IgD-negative memory B cell (primary cell): ENCODE results near the gene CIAO1. TPM values are rescaled to one million over a fixed set of nuclear protein-coding genes. Genes with fewer than 3 reads are reported as not detected.
A peak's percentile ranks its signal among the peaks of the same experiment; 100 is the strongest.
"Not testable (repeated sequence)": the region's sequence is repeated elsewhere in the genome, so short reads cannot be mapped to it uniquely, and the experiment has no call there.

Source experiments
- H3K27ac Mint-ChIP-seq, 3 donors: one replicate each; pipeline ENCODE4 v1.8.0; 2020 to 2022; ENCODE audit warnings: mild to moderate bottlenecking in 3 of 3, mixed read lengths in 3 of 3, moderate library complexity in 1 of 3
- H3K27me3 Mint-ChIP-seq: one replicate; pipeline ENCODE4 v1.8.0; 2021; ENCODE audit warnings: mixed read lengths
- H3K36me3 Mint-ChIP-seq: one replicate; pipeline ENCODE4 v1.8.0; 2020; ENCODE audit warnings: mild to moderate bottlenecking, mixed read lengths
- H3K4me1 Mint-ChIP-seq, 3 donors: one replicate each; pipeline ENCODE4 v1.8.0; 2020 to 2022; ENCODE audit warnings: mixed read lengths in 3 of 3, mild to moderate bottlenecking in 1 of 3
- H3K4me3 Mint-ChIP-seq, 4 donors: one replicate each; pipeline ENCODE4 v1.8.0; 2020 to 2022; ENCODE audit warnings: mild to moderate bottlenecking in 4 of 4, mixed read lengths in 4 of 4, moderate library complexity in 3 of 4
- H3K9me3 Mint-ChIP-seq, 3 donors: one replicate each; pipeline ENCODE4 v1.8.0; 2020 to 2021; ENCODE audit warnings: mixed read lengths in 3 of 3, mild to moderate bottlenecking in 1 of 3
- polyA plus RNA-seq: library from polyadenylated mRNA; unstranded; fragments of 300-500 nt; fragmentation: Illumina TruSeq; gene quantifications from one replicate; pipeline ENCODE4 v1.2.3, GENCODE V29; 2021

The CIAO1 gene
- polyA plus RNA-seq, 1 donor from 2014 or later, result 83.5 TPM

- Mint-ChIP-seq H3K27me3 (no peaks in the 10 kb centered on the region), H3K4me1 (peaks cover 0 to 1% (median 0%) of the 10 kb centered on the region in 3 donors), H3K36me3 (peaks cover 7% of the 10 kb centered on the region), H3K27ac (no peak overlapping the region), H3K4me3 (no peak overlapping the region), H3K9me3 (no peaks in the 10 kb centered on the region)
Measured at GRCh38 chr2:96276787-96277499, 10.9 kb downstream of the CIAO1 start.

GRCh38 chr2:96287273-96287856 is 21.3 kb downstream of the CIAO1 start:
- Mint-ChIP-seq H3K27me3 (no peaks in the 10 kb centered on the region), H3K9me3 (no peaks in the 10 kb centered on the region), H3K4me1 (no peaks in the 10 kb centered on the region), H3K4me3 (no peak overlapping the region), H3K36me3 (no peaks in the 10 kb centered on the region), H3K27ac (peak overlapping the region in 2 of 3 donors; percentile 76 to 93)

DNA sequence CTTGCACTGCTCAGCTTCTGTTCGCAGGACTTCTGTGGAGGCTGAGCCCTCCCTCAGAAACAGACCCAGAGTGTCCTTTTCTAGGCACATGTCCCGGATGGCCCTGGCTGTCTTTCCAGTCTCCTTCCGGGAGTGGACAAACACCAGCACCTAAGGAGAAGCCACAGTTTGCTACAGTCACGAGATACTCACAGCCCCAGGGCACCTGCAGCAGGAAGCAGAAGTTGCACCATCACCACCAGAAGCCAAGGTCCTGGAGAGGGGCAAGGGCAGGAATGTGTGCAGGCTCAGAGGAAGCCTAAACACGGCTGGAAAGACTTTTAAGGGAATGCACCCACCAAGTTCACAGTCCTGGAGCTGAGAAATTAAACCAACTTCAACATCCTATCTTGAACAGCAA is 25.7 kb downstream of the CIAO1 start:
- H3K4me1 Mint-ChIP-seq, result peaks cover 0 to 3% (median 0%) of the 10 kb centered on the region in 3 donors
- no peaks in the 10 kb centered on the region for H3K9me3 Mint-ChIP-seq
- no peaks in the 10 kb centered on the region for H3K36me3 Mint-ChIP-seq
- H3K27me3 Mint-ChIP-seq, result no peaks in the 10 kb centered on the region
- no peak overlapping the region for H3K4me3 Mint-ChIP-seq
- H3K27ac Mint-ChIP-seq, result no peak overlapping the region

- H3K9me3 Mint-ChIP-seq, H3K4me3 Mint-ChIP-seq, H3K36me3 Mint-ChIP-seq, H3K27ac Mint-ChIP-seq, H3K27me3 Mint-ChIP-seq, H3K4me1 Mint-ChIP-seq: not testable (repeated sequence)
Measured at GRCh38 chr2:96294271-96294670, 28.2 kb downstream of the CIAO1 start.

- Mint-ChIP-seq H3K27me3 (no peaks in the 10 kb centered on the region), H3K9me3 (no peaks in the 10 kb centered on the region), H3K36me3 (peaks cover 7% of the 10 kb centered on the region), H3K4me1 (peaks cover 8 to 11% (median 11%) of the 10 kb centered on the region in 3 donors), H3K27ac (no peak overlapping the region), H3K4me3 (no peak overlapping the region)
Measured at GRCh38 chr2:96296925-96297324, 30.9 kb downstream of the CIAO1 start.

DNA sequence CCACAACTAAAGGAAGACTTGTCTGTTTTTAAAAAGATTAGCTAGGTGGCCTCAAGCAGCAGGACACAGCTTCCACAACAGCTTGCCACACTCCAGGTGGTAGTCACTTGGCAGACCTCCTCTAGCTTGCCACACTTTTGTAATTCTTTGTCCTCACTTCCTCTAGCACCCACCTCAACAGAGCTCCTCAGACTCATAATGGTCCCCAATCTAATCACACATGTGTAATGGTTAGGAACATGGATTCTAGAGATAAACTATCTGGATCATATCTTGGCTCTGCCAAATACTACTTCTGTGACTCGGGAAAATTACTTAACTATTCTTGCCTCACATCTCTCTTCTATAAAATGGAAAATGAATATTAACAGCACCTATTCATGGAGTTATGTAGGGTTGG is 35.8 kb downstream of the CIAO1 start:
- Mint-ChIP-seq H3K4me3 (peak overlapping the region in 1 of 4 donors; percentile 95), H3K4me1 (peaks cover 30 to 36% (median 35%) of the 10 kb centered on the region in 3 donors), H3K9me3 (no peaks in the 10 kb centered on the region), H3K36me3 (peaks cover 9% of the 10 kb centered on the region), H3K27ac (peak overlapping the region in 1 of 3 donors; percentile 64), H3K27me3 (no peaks in the 10 kb centered on the region)

DNA sequence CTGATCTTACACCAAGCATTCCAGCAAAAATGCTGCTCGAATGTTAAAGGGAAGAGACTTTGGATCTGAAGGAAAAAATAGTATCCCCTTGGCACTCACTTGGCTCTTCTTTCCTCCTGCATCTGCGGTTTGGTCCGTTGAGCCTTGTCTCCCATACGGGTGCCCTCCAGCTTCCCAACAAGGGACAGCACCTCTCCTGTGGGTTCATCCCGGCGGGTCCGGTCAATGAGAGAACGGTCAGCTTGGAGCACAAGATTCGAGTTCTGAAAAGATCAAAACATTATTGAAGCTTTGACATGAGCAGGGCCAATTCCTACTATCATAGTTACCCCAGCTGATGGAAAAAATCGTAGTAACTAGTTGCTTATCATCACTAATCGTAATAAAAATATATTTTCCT is 38.6 kb downstream of the CIAO1 start:
- no peaks in the 10 kb centered on the region for H3K9me3 Mint-ChIP-seq
- peak overlapping the region; percentile 92 to 100 (median 99) for H3K27ac Mint-ChIP-seq
- H3K4me3 Mint-ChIP-seq, result peak overlapping the region; percentile 95 to 100 (median 99)
- peaks cover 28 to 36% (median 35%) of the 10 kb centered on the region in 3 donors for H3K4me1 Mint-ChIP-seq
- no peaks in the 10 kb centered on the region for H3K27me3 Mint-ChIP-seq
- peaks cover 6% of the 10 kb centered on the region for H3K36me3 Mint-ChIP-seq

DNA sequence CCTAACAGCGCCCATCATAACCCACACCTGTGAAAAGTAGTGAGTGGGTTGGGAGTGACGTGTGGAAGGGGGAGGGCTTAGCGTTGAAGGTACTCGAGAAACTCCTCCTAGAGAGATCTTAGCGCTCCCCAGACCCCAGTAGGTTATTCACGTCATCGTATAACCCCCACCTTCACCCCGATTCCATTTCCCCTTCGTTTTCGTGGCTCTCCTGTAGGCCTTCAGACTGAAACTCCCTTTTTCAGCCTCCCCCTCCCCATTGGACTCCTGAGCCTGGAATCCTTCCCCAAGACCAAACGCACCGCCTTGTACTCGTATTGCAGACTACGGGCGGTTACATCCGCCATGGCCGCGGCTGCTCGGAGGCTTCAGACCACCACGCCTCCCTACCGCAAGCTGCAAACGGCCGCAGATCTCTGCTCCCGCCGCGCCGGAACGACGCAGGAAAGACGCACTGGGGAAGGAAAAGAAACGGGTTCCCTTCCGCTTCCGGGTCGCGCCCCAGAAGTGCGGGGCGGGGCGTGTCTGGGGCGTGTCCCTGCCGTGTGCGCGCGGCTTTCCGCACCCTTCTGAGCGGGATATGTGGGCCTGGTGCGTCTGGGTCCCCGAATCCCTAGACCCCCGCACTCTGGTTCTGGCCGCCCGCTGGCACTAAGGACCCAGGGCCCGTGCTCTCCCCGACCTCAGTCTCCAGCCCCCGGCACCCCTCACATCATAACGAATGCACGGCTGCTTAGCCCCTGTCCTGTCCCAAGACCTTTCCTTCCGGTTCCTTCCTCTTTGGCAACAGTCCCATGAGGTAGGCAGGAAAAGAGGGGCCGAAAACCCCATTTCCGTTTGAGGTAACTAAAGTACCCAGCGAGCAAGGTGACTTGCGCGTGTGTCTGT is 39.3 kb downstream of the CIAO1 start, which contains the start of gene SNRNP200:
Gene SNRNP200, minus strand, starts transcription at position 456 of the 888 bp plus-strand sequence. Its CDS starts 109 bp downstream, at position 347.
- Mint-ChIP-seq H3K27me3 (no peaks in the 10 kb centered on the region), H3K4me1 (peaks cover 28 to 36% (median 35%) of the 10 kb centered on the region in 3 donors), H3K9me3 (no peaks in the 10 kb centered on the region), H3K36me3 (peaks cover 6% of the 10 kb centered on the region), H3K4me3 (peak within 1 kb of the TSS; percentile 95 to 100 (median 99)), H3K27ac (peak within 1 kb of the TSS; percentile 92 to 100 (median 99))

DNA sequence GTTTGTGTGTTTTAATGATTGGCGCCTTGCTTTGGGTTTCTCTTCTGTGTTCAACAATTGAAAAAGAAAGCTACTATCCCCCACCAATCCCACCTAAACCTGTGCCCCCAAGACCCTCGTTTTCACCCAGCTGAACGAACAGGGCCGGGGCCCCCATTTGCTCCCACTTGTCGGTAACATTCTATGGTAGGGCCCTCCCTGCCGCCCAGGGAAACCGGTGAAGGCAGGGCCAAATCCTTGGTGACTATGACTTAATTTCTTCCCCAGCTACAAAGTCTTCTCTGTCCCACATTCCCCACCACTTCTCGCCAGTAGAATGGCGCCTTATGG is 39.9 kb downstream of the CIAO1 start:
- H3K36me3 Mint-ChIP-seq, result peaks cover 6% of the 10 kb centered on the region

DNA sequence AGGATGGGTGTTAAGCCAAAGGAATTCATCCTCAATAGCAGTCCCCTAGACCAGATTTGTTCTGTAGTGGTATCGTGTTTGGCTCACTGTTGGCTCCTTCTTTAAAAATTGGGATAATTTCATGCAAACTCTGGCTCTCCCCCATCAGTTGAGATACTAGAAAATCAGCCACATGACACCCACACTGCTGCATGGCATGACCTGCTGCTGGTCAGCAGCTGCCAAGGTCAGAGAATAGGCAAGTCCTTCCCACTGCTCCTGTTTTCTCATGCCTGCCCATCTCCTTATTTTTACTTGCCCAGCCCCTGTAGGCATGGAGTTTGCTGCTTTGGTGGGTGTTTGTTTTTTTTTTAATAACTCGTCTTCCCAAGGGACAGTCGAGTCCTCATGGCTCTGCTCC is 40.3 kb downstream of the CIAO1 start:
- Mint-ChIP-seq H3K9me3 (no peaks in the 10 kb centered on the region), H3K27ac (peak overlapping the region; percentile 92 to 100 (median 99)), H3K4me1 (peaks cover 28 to 31% (median 29%) of the 10 kb centered on the region in 3 donors), H3K4me3 (peak overlapping the region; percentile 95 to 100 (median 99)), H3K27me3 (no peaks in the 10 kb centered on the region), H3K36me3 (peaks cover 5% of the 10 kb centered on the region)

More for the DNA sequence above, 39.9 kb downstream of the CIAO1 start:
- no peaks in the 10 kb centered on the region for H3K9me3 Mint-ChIP-seq
- no peaks in the 10 kb centered on the region for H3K27me3 Mint-ChIP-seq
- H3K4me1 Mint-ChIP-seq, result peaks cover 28 to 33% (median 33%) of the 10 kb centered on the region in 3 donors
- peak overlapping the region; percentile 95 to 100 (median 99) for H3K4me3 Mint-ChIP-seq
- peak overlapping the region; percentile 92 to 100 (median 99) for H3K27ac Mint-ChIP-seq

DNA sequence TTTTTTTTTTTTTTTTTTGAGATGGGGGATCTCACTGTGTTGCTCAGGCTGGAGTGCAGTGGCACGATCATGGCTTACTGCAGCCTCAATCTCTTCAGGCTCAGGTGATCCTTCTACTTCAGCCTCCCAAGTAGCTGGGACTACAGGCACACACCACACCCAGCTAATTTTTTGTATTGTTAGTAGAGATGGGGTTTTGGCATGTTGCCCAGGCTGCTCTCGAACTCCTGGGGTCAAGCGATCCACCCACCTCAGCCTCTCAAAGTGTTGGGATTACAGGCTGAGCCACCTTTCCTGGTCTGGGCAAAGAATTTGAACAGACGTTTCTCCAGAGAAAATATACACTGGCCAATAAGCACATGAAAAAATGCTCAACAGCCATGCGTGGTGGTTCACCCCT is 42.2 kb downstream of the CIAO1 start:
- peaks cover 4% of the 10 kb centered on the region for H3K36me3 Mint-ChIP-seq
- no peaks in the 10 kb centered on the region for H3K27me3 Mint-ChIP-seq
- H3K4me1 Mint-ChIP-seq, result peaks cover 17 to 19% (median 18%) of the 10 kb centered on the region in 3 donors
- H3K27ac Mint-ChIP-seq, result no peak overlapping the region
- H3K4me3 Mint-ChIP-seq, result no peak overlapping the region
- H3K9me3 Mint-ChIP-seq, result no peaks in the 10 kb centered on the region

GRCh38 chr2:96315005-96315399 is 49.0 kb downstream of the CIAO1 start:
- Mint-ChIP-seq H3K27me3 (no peaks in the 10 kb centered on the region), H3K36me3 (no peaks in the 10 kb centered on the region), H3K4me1 (peaks cover 23 to 30% (median 24%) of the 10 kb centered on the region in 3 donors), H3K4me3 (peak overlapping the region in 1 of 4 donors; percentile 50), H3K9me3 (no peaks in the 10 kb centered on the region), H3K27ac (peak overlapping the region in 1 of 3 donors; percentile 90)

DNA sequence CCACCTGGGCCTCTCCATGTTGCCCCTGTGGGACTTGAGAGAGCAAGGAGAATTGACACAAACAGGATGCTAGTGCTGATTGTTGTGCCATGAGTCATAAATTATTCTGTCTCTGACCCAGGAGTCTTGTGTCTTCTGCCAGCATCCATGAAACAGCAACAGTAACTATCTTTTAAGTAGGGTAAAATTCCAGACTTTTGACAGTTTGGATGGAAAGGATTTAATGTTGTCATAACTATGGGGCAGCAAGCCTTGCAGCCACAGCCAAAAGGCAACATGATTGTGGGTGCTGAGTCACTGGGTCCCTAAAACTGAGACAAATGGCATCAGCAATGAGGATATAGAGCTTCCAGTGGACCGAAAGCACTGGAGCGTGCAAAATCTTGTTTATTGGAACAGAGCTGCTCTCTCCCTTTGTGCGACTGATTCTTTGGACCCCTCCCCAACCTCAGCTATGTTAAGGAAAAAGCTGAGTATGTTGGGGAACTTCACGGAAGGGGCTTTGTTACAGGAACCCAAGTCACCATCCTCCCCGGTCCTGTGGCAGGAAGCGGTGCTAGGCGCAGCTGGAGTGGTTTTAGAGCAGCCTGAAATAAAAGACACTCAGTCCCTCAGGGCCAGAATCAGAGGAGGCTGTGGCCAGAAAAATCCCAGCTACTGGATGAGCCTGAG is 49.5 kb downstream of the CIAO1 start:
- Mint-ChIP-seq H3K9me3 (no peaks in the 10 kb centered on the region), H3K27ac (peak overlapping the region; percentile 39 to 90 (median 53)), H3K4me1 (peaks cover 28 to 34% (median 28%) of the 10 kb centered on the region in 3 donors), H3K4me3 (peak overlapping the region in 3 of 4 donors; percentile 23 to 79 (median 71)), H3K36me3 (no peaks in the 10 kb centered on the region), H3K27me3 (no peaks in the 10 kb centered on the region)

- no peaks in the 10 kb centered on the region for H3K9me3 Mint-ChIP-seq
- H3K36me3 Mint-ChIP-seq, result no peaks in the 10 kb centered on the region
- H3K27ac Mint-ChIP-seq, result no peak overlapping the region
- H3K27me3 Mint-ChIP-seq, result no peaks in the 10 kb centered on the region
- H3K4me3 Mint-ChIP-seq, result peak overlapping the region in 1 of 4 donors; percentile 69
- peaks cover 33 to 39% (median 34%) of the 10 kb centered on the region in 3 donors for H3K4me1 Mint-ChIP-seq
Measured at GRCh38 chr2:96316999-96317398, 51.0 kb downstream of the CIAO1 start.
